Mesothelial cell of epicardium (in vitro differentiated cells): ENCODE results near the gene COMMD2. TPM values are rescaled to one million over a fixed set of nuclear protein-coding genes. Genes with fewer than 3 reads are reported as not detected.

Source experiments
- DNase-seq, 2 experiments: peaks; one replicate each; pipeline ENCODE4 v3.0.0; 2021; ENCODE audit warnings: low spot score in 2 of 2; ENCODE audit not compliant: unreplicated experiment in 2 of 2
- H3K27ac Mint-ChIP-seq: 2 replicates; pipeline ENCODE4 v1.8.0; 2021; ENCODE audit warnings: mixed read lengths
- H3K27me3 Mint-ChIP-seq: 2 replicates; pipeline ENCODE4 v1.8.0; 2021; ENCODE audit warnings: low read depth, mixed read lengths
- H3K36me3 Mint-ChIP-seq: 2 replicates; pipeline ENCODE4 v1.8.0; 2021; ENCODE audit warnings: mixed read lengths
- H3K4me1 Mint-ChIP-seq: 2 replicates; pipeline ENCODE4 v1.8.0; 2021; ENCODE audit warnings: mixed read lengths
- H3K4me3 Mint-ChIP-seq: 2 replicates; pipeline ENCODE4 v1.8.0; 2021; ENCODE audit warnings: mild to moderate bottlenecking, moderate library complexity, mixed read lengths
- H3K9me3 Mint-ChIP-seq: 2 replicates; pipeline ENCODE4 v1.8.0; 2021; ENCODE audit warnings: mixed read lengths
- total RNA-seq: library from RNA; stranded (reverse); gene quantifications from 3 replicates; pipeline ENCODE4 v1.2.1, GENCODE V29; 2021
- TF ChIP-seq, protein P1 (sequence below): fragments of 200-600 bp; sonication (generic); IDR thresholded peaks from one replicate; pipeline ENCODE4 v1.5.0; 2021; ENCODE audit warnings: antibody characterized with exemption; ENCODE audit not compliant: unreplicated experiment

The COMMD2 gene
- total RNA-seq, 1 donor from 2014 or later: 55.7 TPM

DNA sequence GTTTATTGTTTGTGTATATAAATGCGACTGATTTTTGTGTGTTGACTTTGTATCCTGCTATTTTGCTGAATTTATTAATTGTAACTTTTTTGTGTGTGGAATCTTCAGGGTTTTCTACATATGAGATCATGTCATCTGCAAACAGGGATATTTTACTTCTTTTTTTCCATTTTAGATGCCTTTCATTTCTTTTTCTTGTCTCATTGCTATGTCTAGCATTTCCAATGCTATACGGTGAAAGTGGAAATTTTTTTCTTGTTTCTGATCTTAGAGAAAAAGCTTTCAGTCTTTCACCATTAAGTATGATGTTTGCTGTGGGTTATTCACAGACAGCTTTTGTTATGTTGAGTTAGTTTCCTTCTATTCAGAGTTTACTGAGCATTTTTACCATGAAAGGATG lies 31.4 kb downstream of the COMMD2 start:
- Mint-ChIP-seq H3K27ac (no peak overlapping the region), H3K36me3 (peaks cover 12% of the 10 kb centered on the region), H3K4me3 (no peak overlapping the region), H3K27me3 (no peaks in the 10 kb centered on the region), H3K9me3 (peaks cover 31% of the 10 kb centered on the region), H3K4me1 (peaks cover 5% of the 10 kb centered on the region)
- TF ChIP-seq, protein P1, sequence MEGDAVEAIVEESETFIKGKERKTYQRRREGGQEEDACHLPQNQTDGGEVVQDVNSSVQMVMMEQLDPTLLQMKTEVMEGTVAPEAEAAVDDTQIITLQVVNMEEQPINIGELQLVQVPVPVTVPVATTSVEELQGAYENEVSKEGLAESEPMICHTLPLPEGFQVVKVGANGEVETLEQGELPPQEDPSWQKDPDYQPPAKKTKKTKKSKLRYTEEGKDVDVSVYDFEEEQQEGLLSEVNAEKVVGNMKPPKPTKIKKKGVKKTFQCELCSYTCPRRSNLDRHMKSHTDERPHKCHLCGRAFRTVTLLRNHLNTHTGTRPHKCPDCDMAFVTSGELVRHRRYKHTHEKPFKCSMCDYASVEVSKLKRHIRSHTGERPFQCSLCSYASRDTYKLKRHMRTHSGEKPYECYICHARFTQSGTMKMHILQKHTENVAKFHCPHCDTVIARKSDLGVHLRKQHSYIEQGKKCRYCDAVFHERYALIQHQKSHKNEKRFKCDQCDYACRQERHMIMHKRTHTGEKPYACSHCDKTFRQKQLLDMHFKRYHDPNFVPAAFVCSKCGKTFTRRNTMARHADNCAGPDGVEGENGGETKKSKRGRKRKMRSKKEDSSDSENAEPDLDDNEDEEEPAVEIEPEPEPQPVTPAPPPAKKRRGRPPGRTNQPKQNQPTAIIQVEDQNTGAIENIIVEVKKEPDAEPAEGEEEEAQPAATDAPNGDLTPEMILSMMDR: no peak
- no peak for DNase-seq

DNA sequence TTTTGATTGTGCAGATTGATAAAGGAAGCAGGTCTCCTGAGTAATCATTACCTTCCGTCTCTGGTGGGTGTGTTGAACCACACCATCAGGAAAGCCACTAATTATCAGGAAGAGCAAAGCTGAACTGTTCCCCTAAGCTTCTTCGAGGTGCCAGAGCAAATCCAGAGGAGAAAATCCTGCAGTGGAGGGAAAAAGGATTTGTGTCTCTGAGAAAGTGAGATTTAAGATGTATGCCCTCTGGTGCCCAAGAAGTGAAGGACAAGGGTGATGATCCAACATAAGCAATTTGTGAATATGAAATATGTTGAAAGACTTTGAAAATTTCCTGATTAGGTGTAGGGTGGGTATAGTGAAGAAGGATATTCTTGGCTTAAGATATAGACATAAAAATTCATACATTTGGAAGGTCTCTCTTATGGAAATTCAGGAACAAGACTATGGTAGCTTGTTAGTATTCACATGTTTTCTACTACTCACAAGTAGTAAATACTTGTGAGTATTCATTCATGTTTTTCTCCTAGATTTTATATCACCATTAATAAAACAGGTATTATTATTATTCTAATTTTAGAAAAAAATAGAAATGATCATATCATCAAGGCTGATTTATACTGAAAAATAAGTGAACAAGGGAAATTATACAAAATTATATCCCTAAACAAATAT lies 34.8 kb downstream of the COMMD2 start:
- no peak overlapping the region for H3K4me3 Mint-ChIP-seq
- H3K36me3 Mint-ChIP-seq: peaks cover 9% of the 10 kb centered on the region
- peaks cover 28% of the 10 kb centered on the region for H3K9me3 Mint-ChIP-seq
- peaks cover 5% of the 10 kb centered on the region for H3K4me1 Mint-ChIP-seq
- TF ChIP-seq, protein P1: peak; percentile 68
- H3K27me3 Mint-ChIP-seq: no peaks in the 10 kb centered on the region
- DNase-seq: no peak
- H3K27ac Mint-ChIP-seq: no peak overlapping the region

DNA sequence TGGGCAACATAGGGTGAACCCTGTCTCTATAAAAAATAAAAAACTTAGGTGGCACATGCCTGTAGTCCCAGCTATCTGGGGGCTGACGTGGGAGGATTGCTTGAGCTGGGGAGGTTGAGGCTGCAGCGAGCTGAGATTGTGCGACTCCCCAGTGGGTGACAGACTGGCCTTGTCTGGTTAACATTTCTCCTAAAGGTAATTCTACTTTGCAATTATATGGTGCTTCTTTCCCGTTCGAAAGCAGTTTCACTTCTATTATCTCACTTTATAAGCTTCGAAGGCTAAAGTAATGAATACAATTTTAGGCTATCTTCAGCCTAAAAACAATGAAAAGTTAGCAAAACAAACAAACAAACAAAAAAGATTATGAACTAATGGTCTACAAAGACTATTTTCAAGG lies 35.3 kb downstream of the COMMD2 start:
- Mint-ChIP-seq H3K9me3 (peaks cover 22% of the 10 kb centered on the region), H3K27ac (no peak overlapping the region), H3K36me3 (peaks cover 9% of the 10 kb centered on the region), H3K27me3 (no peaks in the 10 kb centered on the region), H3K4me1 (peaks cover 5% of the 10 kb centered on the region), H3K4me3 (no peak overlapping the region)
- DNase-seq: no peak
- TF ChIP-seq, protein P1: no peak

DNA sequence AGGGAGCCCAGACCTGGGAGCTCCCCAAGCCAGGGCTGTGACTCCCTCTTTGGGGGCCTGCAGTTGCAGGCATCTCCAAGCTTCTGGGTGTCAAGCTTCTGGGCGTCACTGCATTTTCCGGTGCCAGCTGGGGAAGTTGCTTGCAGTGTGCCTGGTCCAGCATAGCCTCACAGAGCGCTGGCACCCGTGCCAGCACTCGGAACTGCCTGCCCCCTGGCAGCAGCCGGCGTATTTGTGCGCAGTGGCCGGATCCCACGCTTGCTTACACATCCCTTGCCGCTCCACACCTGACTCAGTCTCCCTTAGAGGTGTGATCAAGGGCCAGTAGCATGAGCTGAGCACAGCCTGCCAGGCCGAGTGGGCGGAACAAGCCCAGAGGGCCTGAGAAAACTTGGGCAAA lies 37.0 kb downstream of the COMMD2 start:
- no peaks in the 10 kb centered on the region for H3K27me3 Mint-ChIP-seq
- H3K36me3 Mint-ChIP-seq: no peaks in the 10 kb centered on the region
- peaks cover 5% of the 10 kb centered on the region for H3K4me1 Mint-ChIP-seq
- TF ChIP-seq, protein P1: no peak
- H3K4me3 Mint-ChIP-seq: no peak overlapping the region
- no peak overlapping the region for H3K27ac Mint-ChIP-seq
- no peak for DNase-seq
- H3K9me3 Mint-ChIP-seq: peaks cover 9% of the 10 kb centered on the region

DNA sequence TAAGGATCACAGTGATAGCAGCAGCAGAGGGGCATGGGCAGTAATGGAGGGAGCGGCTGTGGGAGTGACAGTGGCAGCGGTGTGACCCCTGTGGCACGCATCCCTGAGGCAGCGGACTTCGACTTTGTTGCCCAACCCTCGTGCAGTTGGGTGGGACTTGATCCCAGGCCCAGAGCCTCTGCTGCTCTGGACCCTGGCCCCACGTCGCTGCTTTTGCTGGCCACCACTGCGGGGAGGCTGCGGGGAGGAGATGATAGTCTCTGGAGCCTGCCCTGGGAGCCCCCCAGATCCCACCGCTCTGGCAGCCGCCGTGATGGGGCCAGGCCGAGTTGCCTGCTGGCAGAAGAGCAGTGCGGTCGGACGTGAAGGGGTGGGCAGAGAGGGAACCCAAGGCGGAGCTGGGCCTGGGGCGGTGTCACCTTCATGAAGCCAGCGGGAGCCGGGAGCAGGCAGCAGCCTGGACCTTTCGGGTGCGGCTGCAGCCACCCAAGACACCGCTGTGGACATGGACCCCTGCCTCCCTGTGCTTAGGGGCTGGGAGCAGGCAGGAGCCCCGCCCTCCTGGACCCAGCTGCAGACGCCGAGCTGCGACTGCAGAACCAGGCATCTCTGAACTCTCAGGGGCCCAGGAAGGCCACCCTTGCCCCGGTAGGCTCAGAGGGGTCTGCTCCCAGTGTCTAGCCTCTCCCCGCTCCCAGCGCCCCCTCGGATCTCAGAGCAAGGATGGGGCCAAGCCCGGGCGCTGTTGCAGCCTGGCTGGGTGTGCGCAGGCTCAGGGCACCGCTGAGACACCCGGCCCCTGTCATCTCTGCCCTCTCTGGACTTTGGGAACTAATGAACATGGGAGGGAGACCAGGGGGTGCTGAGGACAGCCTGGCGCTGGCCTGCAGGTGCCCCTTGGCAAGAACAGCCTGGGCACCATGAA lies 38.3 kb downstream of the COMMD2 start:
- TF ChIP-seq, protein P1: no peak
- no peak overlapping the region for H3K4me3 Mint-ChIP-seq
- DNase-seq: no peak
- H3K36me3 Mint-ChIP-seq: no peaks in the 10 kb centered on the region
- H3K9me3 Mint-ChIP-seq: no peaks in the 10 kb centered on the region
- no peaks in the 10 kb centered on the region for H3K27me3 Mint-ChIP-seq
- H3K4me1 Mint-ChIP-seq: peaks cover 5% of the 10 kb centered on the region
- no peak overlapping the region for H3K27ac Mint-ChIP-seq
